ENCODE measurements around the gene SFXN4. TPM values are rescaled to one million over a fixed set of nuclear protein-coding genes. Genes with fewer than 3 reads are reported as not detected.
"Not testable (repeated sequence)": the region's sequence is repeated elsewhere in the genome, so short reads cannot be mapped to it uniquely, and the experiment has no call there.

SFXN4 gene
- total RNA-seq, 1 donor, result 13.0 TPM

- no peak for TF ChIP-seq CTCF (IDR thresholded peaks at IDR 0.05; ENCODE audit: insufficient read depth, low read depth, low read length)
- no peak for DNase-seq (ENCODE audit: low read depth)
- no peak overlapping the region for H3K4me3 ChIP-seq (ENCODE audit: low read depth, low read length)
These were observed 25.7 kb upstream of the SFXN4 start for GRCh38 chr10:119190954-119191785.

GRCh38 chr10:119190353-119190752 is 24.8 kb upstream of the SFXN4 start:
- no peak for TF ChIP-seq CTCF (IDR thresholded peaks at IDR 0.05; ENCODE audit: insufficient read depth, low read depth, low read length)
- DNase-seq (ENCODE audit: low read depth), result peak; percentile 99
- no peak overlapping the region for H3K4me3 ChIP-seq (ENCODE audit: low read depth, low read length)

GRCh38 chr10:119189811-119190282 is 24.3 kb upstream of the SFXN4 start:
- DNase-seq (ENCODE audit: low read depth), result peak; percentile 97
- no peak overlapping the region for H3K4me3 ChIP-seq (ENCODE audit: low read depth, low read length)
- no peak for TF ChIP-seq CTCF (IDR thresholded peaks at IDR 0.05; ENCODE audit: insufficient read depth, low read depth, low read length)

- no peak for TF ChIP-seq CTCF (IDR thresholded peaks at IDR 0.05; ENCODE audit: insufficient read depth, low read depth, low read length)
- DNase-seq (ENCODE audit: low read depth), result no peak
- no peak overlapping the region for H3K4me3 ChIP-seq (ENCODE audit: low read depth, low read length)
These were observed 18.3 kb upstream of the SFXN4 start for GRCh38 chr10:119183664-119184412.

GRCh38 chr10:119180850-119181400 is 15.4 kb upstream of the SFXN4 start:
- not testable (repeated sequence) for H3K4me3 ChIP-seq (ENCODE audit: low read depth, low read length); DNase-seq (ENCODE audit: low read depth)

- peak; percentile 91 for DNase-seq (ENCODE audit: low read depth)
- H3K4me3 ChIP-seq (ENCODE audit: low read depth, low read length), result peak within 1 kb of the TSS; percentile 87
- peak; percentile 4 for TF ChIP-seq CTCF (IDR thresholded peaks at IDR 0.05; ENCODE audit: insufficient read depth, low read depth, low read length)
These were observed 13.0 kb upstream of the SFXN4 start, which contains the start of gene PRDX3 for GRCh38 chr10:119178372-119179119. PRDX3 (minus strand) TSS chr10:119178812; CDS start chr10:119178790, 22 bp downstream.

Measured in fibroblast of villous mesenchyme (primary cell).